NCI-H82 treated with DMSO at 0.1 percent for 48 hours (cell line): ENCODE measurements around the gene POU3F4.

ENCODE experiments used
- DNase-seq: peaks from one replicate; lab custom pipeline; 2025; ENCODE audit not compliant: unreplicated experiment; lab: John Stamatoyannopoulos, UW

POU3F4 gene

GRCh38 chrX:83508006-83508405 lies at the start of gene POU3F4:
POU3F4 (plus strand) TSS chrX:83508290; CDS start chrX:83508325, 35 bp downstream.
- DNase-seq, result no peak

- peak; percentile 58 for DNase-seq
These were observed 38.5 kb upstream of the POU3F4 start for GRCh38 chrX:83469551-83469950.

GRCh38 chrX:83495898-83496297 lies 12.2 kb upstream of the POU3F4 start:
- no peak for DNase-seq

- DNase-seq, result no peak
These were observed 7.1 kb upstream of the POU3F4 start for GRCh38 chrX:83501003-83501402.

- no peak for DNase-seq
These were observed 6.6 kb upstream of the POU3F4 start for GRCh38 chrX:83501530-83501929.

GRCh38 chrX:83504721-83505479 lies 3.2 kb upstream of the POU3F4 start:
- no peak for DNase-seq

GRCh38 chrX:83508526-83509253 lies 600 bp downstream of the POU3F4 start:
- DNase-seq, result no peak

- DNase-seq, result no peak
These were observed 1.2 kb downstream of the POU3F4 start for GRCh38 chrX:83509254-83509801.

GRCh38 chrX:83510510-83511062 lies 2.5 kb downstream of the POU3F4 start:
- no peak for DNase-seq

GRCh38 chrX:83511208-83511607 lies 3.1 kb downstream of the POU3F4 start:
- no peak for DNase-seq

- no peak for DNase-seq
These were observed 4.0 kb downstream of the POU3F4 start for GRCh38 chrX:83512111-83512510.

- no peak for DNase-seq
These were observed 8.5 kb downstream of the POU3F4 start for GRCh38 chrX:83516597-83516996.

- no peak for DNase-seq
These were observed 13.8 kb downstream of the POU3F4 start for GRCh38 chrX:83521905-83522304.

GRCh38 chrX:83529950-83530349 lies 21.9 kb downstream of the POU3F4 start:
- no peak for DNase-seq

- DNase-seq, result no peak
These were observed 27.5 kb downstream of the POU3F4 start for GRCh38 chrX:83535417-83536196.
